Body of pancreas (tissue), 4 donors: ENCODE data around the gene MYO1C. TPM values are rescaled to one million over a fixed set of nuclear protein-coding genes. Genes with fewer than 3 reads are reported as not detected.

Source experiments
- ATAC-seq: fragments of 150-250 bp; one replicate; pipeline ENCODE4 v1.9.1; 2016
- DNase-seq, 4 donors: peaks; one replicate each; pipeline ENCODE4 v3.0.0-alpha.2; 2019
- H3K27ac ChIP-seq, 4 donors: fragments of 200-600 bp; sonication (generic); 1 replicate in 3 of 4; 2 replicates in 1 of 4; pipeline versions ENCODE4 v1.5.1 to v1.6.1; 2016 to 2019; ENCODE audit warnings: mild to moderate bottlenecking in 1 of 4, mixed read lengths in 1 of 4, moderate library complexity in 1 of 4
- H3K27me3 ChIP-seq, 2 donors: fragments of 200-600 bp; sonication (generic); one replicate each; pipeline ENCODE4 v1.6.0; 2016; ENCODE audit warnings: mild to moderate bottlenecking in 1 of 2
- H3K36me3 ChIP-seq, 2 donors: fragments of 200-600 bp; sonication (generic); replicated peaks in 1 of 2; 2 replicates each; pipeline ENCODE4 v1.5.1; 2016; ENCODE audit warnings: low read depth in 2 of 2; ENCODE audit not compliant: insufficient read depth in 1 of 2
- H3K4me1 ChIP-seq: fragments of 200-600 bp; sonication (generic); one replicate; pipeline ENCODE4 v1.6.0; 2016
- H3K4me3 ChIP-seq, 2 donors: fragments of 200-600 bp; sonication (generic); 1 replicate in 1 of 2; 2 replicates in 1 of 2; pipeline ENCODE4 v1.5.1; 2016 to 2019
- H3K9me3 ChIP-seq, 3 donors: fragments of 200-600 bp; sonication (generic); 1 replicate in 2 of 3; 2 replicates in 1 of 3; pipeline ENCODE4 v1.5.1; 2016
- POLR2A ChIP-seq, 3 donors: fragments of 450-650 bp; IDR thresholded peaks; one replicate each; pipeline ENCODE4 v1.6.1; 2016; ENCODE audit warnings: antibody characterized with exemption in 3 of 3, mild to moderate bottlenecking in 2 of 3
- WGBS, 2 donors: methylation state at CpG; one replicate each; pipeline ENCODE4 v1.1.5; 2017; 5-methylcytosine and 5-hydroxymethylcytosine counted together
- intact Hi-C: fragments of 100-400 bp; cut with DNase I; formaldehyde crosslinking; loops from one replicate; pipeline ENCODE4 v1.15.1; 2023
- total RNA-seq, 2 donors: library from RNA; depleted of rRNA; stranded (reverse); fragments of >200 nt; gene quantifications; one replicate each; pipeline ENCODE4 v1.1.0, GENCODE V29; 2016
- TF ChIP-seq, protein P1 (sequence below), 7 experiments: fragments of 450-650 bp in 4 of 7; fragments of 200-600 bp in 3 of 7; sonication (generic) in 3 of 7; IDR thresholded peaks; one replicate each; pipeline ENCODE4 v1.5.1; 2016 to 2019; ENCODE audit warnings: antibody characterized with exemption in 7 of 7

The MYO1C gene
- total RNA-seq, 2 donors from 2014 or later = 77.3 to 94.6 TPM

DNA sequence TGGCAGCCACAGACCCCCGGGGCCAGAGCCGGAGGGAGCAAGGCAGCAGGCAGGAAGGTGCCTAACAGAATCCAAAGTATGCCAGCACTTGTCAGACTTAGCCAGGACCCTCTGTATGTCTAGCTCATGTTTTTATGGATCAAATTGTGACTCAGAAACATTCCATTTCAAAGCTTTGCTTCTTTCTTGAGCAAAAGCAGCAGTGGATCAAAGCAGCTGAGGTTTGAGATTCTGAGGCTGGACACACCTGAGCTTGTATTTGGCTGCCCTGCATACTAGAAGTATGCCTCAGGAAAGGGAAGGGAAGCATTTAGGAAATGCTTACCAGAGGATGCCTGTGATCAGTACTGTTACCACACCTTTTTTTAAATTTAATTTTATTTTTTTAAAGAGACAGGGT lies 5.7 kb upstream of the MYO1C start:
- H3K36me3 ChIP-seq = no peaks in the 10 kb centered on the region
- ATAC-seq (no peak), DNase-seq (no peak)
- H3K27ac ChIP-seq = no peak overlapping the region
- no peaks in the 10 kb centered on the region for H3K27me3 ChIP-seq
- TF ChIP-seq POLR2A (IDR thresholded peaks at IDR 0.05) = no peak
- TF ChIP-seq, protein P1, sequence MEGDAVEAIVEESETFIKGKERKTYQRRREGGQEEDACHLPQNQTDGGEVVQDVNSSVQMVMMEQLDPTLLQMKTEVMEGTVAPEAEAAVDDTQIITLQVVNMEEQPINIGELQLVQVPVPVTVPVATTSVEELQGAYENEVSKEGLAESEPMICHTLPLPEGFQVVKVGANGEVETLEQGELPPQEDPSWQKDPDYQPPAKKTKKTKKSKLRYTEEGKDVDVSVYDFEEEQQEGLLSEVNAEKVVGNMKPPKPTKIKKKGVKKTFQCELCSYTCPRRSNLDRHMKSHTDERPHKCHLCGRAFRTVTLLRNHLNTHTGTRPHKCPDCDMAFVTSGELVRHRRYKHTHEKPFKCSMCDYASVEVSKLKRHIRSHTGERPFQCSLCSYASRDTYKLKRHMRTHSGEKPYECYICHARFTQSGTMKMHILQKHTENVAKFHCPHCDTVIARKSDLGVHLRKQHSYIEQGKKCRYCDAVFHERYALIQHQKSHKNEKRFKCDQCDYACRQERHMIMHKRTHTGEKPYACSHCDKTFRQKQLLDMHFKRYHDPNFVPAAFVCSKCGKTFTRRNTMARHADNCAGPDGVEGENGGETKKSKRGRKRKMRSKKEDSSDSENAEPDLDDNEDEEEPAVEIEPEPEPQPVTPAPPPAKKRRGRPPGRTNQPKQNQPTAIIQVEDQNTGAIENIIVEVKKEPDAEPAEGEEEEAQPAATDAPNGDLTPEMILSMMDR (IDR thresholded peaks at IDR 0.05) = no peak
- H3K4me1 ChIP-seq = peaks cover 8% of the 10 kb centered on the region
- WGBS, 2 donors = 80 to 81% methylated on average over 2 of the region's 2 CpGs
- H3K4me3 ChIP-seq = no peak overlapping the region
- intact Hi-C loops = no loop called here
- no peaks in the 10 kb centered on the region for H3K9me3 ChIP-seq

GRCh38 chr17:1497831-1498230 lies 5.3 kb upstream of the MYO1C start:
- WGBS, 2 donors = 82 to 85% methylated on average over 15 of the region's 15 CpGs
- ATAC-seq (no peak), DNase-seq (no peak)
- Histone ChIP-seq H3K4me3 (no peak overlapping the region), H3K36me3 (no peaks in the 10 kb centered on the region), H3K27ac (no peak overlapping the region), H3K4me1 (peaks cover 8% of the 10 kb centered on the region), H3K27me3 (no peaks in the 10 kb centered on the region), H3K9me3 (no peaks in the 10 kb centered on the region)
- intact Hi-C loops = no loop called here
- no peak for TF ChIP-seq POLR2A (IDR thresholded peaks at IDR 0.05)
- TF ChIP-seq, protein P1 (IDR thresholded peaks at IDR 0.05) = no peak

- Histone ChIP-seq H3K27me3 (no peaks in the 10 kb centered on the region), H3K4me3 (no peak overlapping the region), H3K36me3 (no peaks in the 10 kb centered on the region), H3K9me3 (no peaks in the 10 kb centered on the region), H3K27ac (no peak overlapping the region), H3K4me1 (peaks cover 15% of the 10 kb centered on the region)
- intact Hi-C loops = no loop called here
- DNase-seq (no peak), ATAC-seq (no peak)
- WGBS, 2 donors = 92 to 100% methylated on average over 3 to 14 of the region's 14 CpGs
- TF ChIP-seq, protein P1 (IDR thresholded peaks at IDR 0.05) = no peak
- no peak for TF ChIP-seq POLR2A (IDR thresholded peaks at IDR 0.05)
Observed at GRCh38 chr17:1496869-1497268, 4.4 kb upstream of the MYO1C start.

GRCh38 chr17:1495265-1495989 lies 2.9 kb upstream of the MYO1C start:
- H3K27me3 ChIP-seq = no peaks in the 10 kb centered on the region
- no peaks in the 10 kb centered on the region for H3K36me3 ChIP-seq
- H3K9me3 ChIP-seq = no peaks in the 10 kb centered on the region
- intact Hi-C loops = no loop called here
- ATAC-seq (no peak), DNase-seq (peak in 1 of 4 donors; percentile 66)
- peaks cover 23% of the 10 kb centered on the region for H3K4me1 ChIP-seq
- WGBS, 2 donors = 69 to 82% methylated on average over 6 to 14 of the region's 14 CpGs
- no peak overlapping the region for H3K4me3 ChIP-seq
- peak overlapping the region; percentile 16 to 65 (median 31) for H3K27ac ChIP-seq
- TF ChIP-seq, protein P1 (IDR thresholded peaks at IDR 0.05) = no peak
- TF ChIP-seq POLR2A (IDR thresholded peaks at IDR 0.05) = no peak

- intact Hi-C loops = no loop called here
- H3K9me3 ChIP-seq = no peaks in the 10 kb centered on the region
- TF ChIP-seq, protein P1 (IDR thresholded peaks at IDR 0.05) = no peak
- no peak for TF ChIP-seq POLR2A (IDR thresholded peaks at IDR 0.05)
- 90 to 93% methylated on average over 7 to 10 of the region's 11 CpGs for WGBS, 2 donors
- peak overlapping the region in 2 of 4 donors; percentile 12 to 65 for H3K27ac ChIP-seq
- H3K27me3 ChIP-seq = no peaks in the 10 kb centered on the region
- DNase-seq = no peak
- no peak overlapping the region for H3K4me3 ChIP-seq
- ATAC-seq = no peak
- H3K4me1 ChIP-seq = peaks cover 29% of the 10 kb centered on the region
- no peaks in the 10 kb centered on the region for H3K36me3 ChIP-seq
Observed at GRCh38 chr17:1494736-1495253, 2.3 kb upstream of the MYO1C start.
